K562 treated with DMSO at 1 percent for 48 hours (cell line): ENCODE data around the gene IFNA7. TPM values are rescaled to one million over a fixed set of nuclear protein-coding genes. Genes with fewer than 3 reads are reported as not detected.

Source experiments
- total RNA-seq: library from RNA; unstranded; fragments of 300-600 nt; gene quantifications from 2 replicates; pipeline ENCODE4 v1.2.3, GENCODE V29; 2022; ENCODE audit warnings: low replicate concordance; ENCODE audit errors: extremely low read depth

Gene IFNA7
- total RNA-seq, result not detected in 2 replicates

GRCh38 chr9:21202105-21202504, at the start of gene IFNA7:
IFNA7 (minus strand) TSS chr9:21202205; CDS start chr9:21202165, 40 bp downstream.

GRCh38 chr9:21239911-21240310, 37.9 kb upstream of the IFNA7 start, which contains the start of gene IFNA14:
IFNA14 (minus strand) TSS chr9:21240005; CDS start chr9:21239935, 70 bp downstream.

GRCh38 chr9:21228122-21228521, 26.1 kb upstream of the IFNA7 start, which contains the start of gene IFNA17:
IFNA17 (minus strand) TSS chr9:21228222; CDS start chr9:21228173, 49 bp downstream.

GRCh38 chr9:21217211-21217610, 15.2 kb upstream of the IFNA7 start, which contains the start of gene IFNA16:
IFNA16 (minus strand) TSS chr9:21217311; CDS start chr9:21217305, 6 bp downstream.

GRCh38 chr9:21207043-21207442, 5.0 kb upstream of the IFNA7 start, which contains the start of gene IFNA10:
IFNA10 (minus strand) TSS chr9:21207143; CDS start chr9:21207097, 46 bp downstream.

GRCh38 chr9:21187487-21187886, 14.5 kb downstream of the IFNA7 start, which contains the start of gene IFNA4:
IFNA4 (minus strand) TSS chr9:21187587; CDS start chr9:21187531, 56 bp downstream.

GRCh38 chr9:21166560-21166959, 35.4 kb downstream of the IFNA7 start, which contains the start of gene IFNA21:
IFNA21 (minus strand) TSS chr9:21166660; CDS start chr9:21166612, 48 bp downstream.

Other genes with a start within 250 kb of the IFNA7 start
- gene HACD4, start 170.6 kb downstream of the IFNA7 start, total RNA-seq, result not detected in 2 replicates
- not detected in 2 replicates for gene IFNB1, start 124.3 kb downstream of the IFNA7 start, total RNA-seq
- gene IFNW1, start 60.4 kb downstream of the IFNA7 start, total RNA-seq, result not detected in 2 replicates
- not detected in 2 replicates for gene IFNA21, start 35.5 kb downstream of the IFNA7 start, total RNA-seq
- gene IFNA4, start 14.6 kb downstream of the IFNA7 start, total RNA-seq, result not detected in 2 replicates
- not detected in 2 replicates for gene IFNA10, start 4.9 kb upstream of the IFNA7 start, total RNA-seq
- gene IFNA16, start 15.1 kb upstream of the IFNA7 start, total RNA-seq, result not detected in 2 replicates
- not detected in 2 replicates for gene IFNA17, start 26.0 kb upstream of the IFNA7 start, total RNA-seq
- not detected in 2 replicates for gene IFNA14, start 37.8 kb upstream of the IFNA7 start, total RNA-seq
- not detected in 2 replicates for gene IFNA5, start 103.1 kb upstream of the IFNA7 start, total RNA-seq
- not detected in 2 replicates for gene KLHL9, start 133.2 kb upstream of the IFNA7 start, total RNA-seq
- gene IFNA6, start 148.7 kb upstream of the IFNA7 start, total RNA-seq, result not detected in 2 replicates
- not detected in 2 replicates for gene IFNA13, start 165.9 kb upstream of the IFNA7 start, total RNA-seq
- gene IFNA2, start 183.2 kb upstream of the IFNA7 start, total RNA-seq, result not detected in 2 replicates
- not detected in 2 replicates for gene IFNA8, start 206.9 kb upstream of the IFNA7 start, total RNA-seq
- gene IFNA1, start 238.2 kb upstream of the IFNA7 start, total RNA-seq, result not detected in 2 replicates